ENCODE results near the gene CCSER1.

CCSER1 gene

GRCh38 chr4:90580326-90580725, 453.1 kb downstream of the CCSER1 start:
- H3K9me3 ChIP-seq (ENCODE audit: insufficient read depth, low read length), result no peaks in the 10 kb centered on the region
- H3K36me3 ChIP-seq (ENCODE audit: low read length), result no peaks in the 10 kb centered on the region
- H3K9me2 ChIP-seq (replicated peaks; ENCODE audit: insufficient read depth, low read length), result no peaks in the 10 kb centered on the region
- no peak overlapping the region for H3K4me2 ChIP-seq (ENCODE audit: low read depth, low read length, poor library complexity, severe bottlenecking)
- H4K20me1 ChIP-seq (ENCODE audit: low read depth, low read length), result no peaks in the 10 kb centered on the region
- H3K79me2 ChIP-seq (ENCODE audit: insufficient read depth, low read length), result no peaks in the 10 kb centered on the region
- H3K27ac ChIP-seq (ENCODE audit: low read depth, low read length), result no peak overlapping the region
- TF ChIP-seq EZH2phosphoT487 (conservative IDR thresholded peaks at IDR 0.05; ENCODE audit: low read length), result no peak
- no peak for TF ChIP-seq CTCF (IDR thresholded peaks at IDR 0.05; ENCODE audit: insufficient read depth, low read length, poor library complexity, severe bottlenecking)
- H3F3A ChIP-seq (ENCODE audit: insufficient read depth), result no peaks in the 10 kb centered on the region
- no peak overlapping the region for H2AFZ ChIP-seq (ENCODE audit: low read depth, low read length, severe bottlenecking)
- no peak overlapping the region for H3K4me3 ChIP-seq (ENCODE audit: insufficient read depth, low read length, poor library complexity, severe bottlenecking)
- H3K9ac ChIP-seq (ENCODE audit: low read length), result no peak overlapping the region
- no peaks in the 10 kb centered on the region for H3K27me3 ChIP-seq (ENCODE audit: low read length)

- no peak for TF ChIP-seq EZH2phosphoT487 (conservative IDR thresholded peaks at IDR 0.05; ENCODE audit: low read length)
- TF ChIP-seq CTCF (IDR thresholded peaks at IDR 0.05; ENCODE audit: insufficient read depth, low read length, poor library complexity, severe bottlenecking), result no peak
- Histone ChIP-seq H3K9me2 (replicated peaks; ENCODE audit: insufficient read depth, low read length) (no peaks in the 10 kb centered on the region), H3F3A (ENCODE audit: insufficient read depth) (no peaks in the 10 kb centered on the region), H3K9me3 (ENCODE audit: insufficient read depth, low read length) (no peaks in the 10 kb centered on the region), H3K79me2 (ENCODE audit: insufficient read depth, low read length) (no peaks in the 10 kb centered on the region), H3K9ac (ENCODE audit: low read length) (no peak overlapping the region), H3K4me2 (ENCODE audit: low read depth, low read length, poor library complexity, severe bottlenecking) (no peak overlapping the region), H3K27me3 (ENCODE audit: low read length) (no peaks in the 10 kb centered on the region), H3K36me3 (ENCODE audit: low read length) (no peaks in the 10 kb centered on the region), H3K4me3 (ENCODE audit: insufficient read depth, low read length, poor library complexity, severe bottlenecking) (no peak overlapping the region), H4K20me1 (ENCODE audit: low read depth, low read length) (no peaks in the 10 kb centered on the region), H3K27ac (ENCODE audit: low read depth, low read length) (no peak overlapping the region), H2AFZ (ENCODE audit: low read depth, low read length, severe bottlenecking) (no peak overlapping the region)
Measured at GRCh38 chr4:90582087-90582486, 454.9 kb downstream of the CCSER1 start.

- TF ChIP-seq CTCF (IDR thresholded peaks at IDR 0.05; ENCODE audit: insufficient read depth, low read length, poor library complexity, severe bottlenecking) (no peak), EZH2phosphoT487 (conservative IDR thresholded peaks at IDR 0.05; ENCODE audit: low read length) (no peak)
- no peaks in the 10 kb centered on the region for H4K20me1 ChIP-seq (ENCODE audit: low read depth, low read length)
- H3K27me3 ChIP-seq (ENCODE audit: low read length), result no peaks in the 10 kb centered on the region
- H3K27ac ChIP-seq (ENCODE audit: low read depth, low read length), result no peak overlapping the region
- H2AFZ ChIP-seq (ENCODE audit: low read depth, low read length, severe bottlenecking), result no peak overlapping the region
- H3F3A ChIP-seq (ENCODE audit: insufficient read depth), result no peaks in the 10 kb centered on the region
- H3K36me3 ChIP-seq (ENCODE audit: low read length), result no peaks in the 10 kb centered on the region
- H3K9me3 ChIP-seq (ENCODE audit: insufficient read depth, low read length), result no peaks in the 10 kb centered on the region
- H3K9me2 ChIP-seq (replicated peaks; ENCODE audit: insufficient read depth, low read length), result no peaks in the 10 kb centered on the region
- no peak overlapping the region for H3K4me3 ChIP-seq (ENCODE audit: insufficient read depth, low read length, poor library complexity, severe bottlenecking)
- H3K9ac ChIP-seq (ENCODE audit: low read length), result no peak overlapping the region
- no peaks in the 10 kb centered on the region for H3K79me2 ChIP-seq (ENCODE audit: insufficient read depth, low read length)
- H3K4me2 ChIP-seq (ENCODE audit: low read depth, low read length, poor library complexity, severe bottlenecking), result no peak overlapping the region
Measured at GRCh38 chr4:90584051-90584450, 456.9 kb downstream of the CCSER1 start.

Data from SU-DHL-6 (cell line).